Activated T-helper 1 cell treated with anti-CD3 and anti-CD28 coated beads, Interleukin-2, amount 50 U/mL, for 16 hours (primary cell): Measurements from ENCODE around the gene GNAZ.

Experiments used
- DNase-seq, 2 donors: peaks; one replicate each; pipeline ENCODE4 v3.0.0-alpha.2; 2020; ENCODE audit warnings: low read depth in 1 of 2, low spot score in 1 of 2

Gene GNAZ

GRCh38 chr22:23105919-23106318, 35.6 kb downstream of the GNAZ start:
- DNase-seq = no peak

- DNase-seq = no peak
Measured at GRCh38 chr22:23106344-23106743, 36.0 kb downstream of the GNAZ start.

GRCh38 chr22:23106906-23107367, 36.6 kb downstream of the GNAZ start:
- no peak for DNase-seq

GRCh38 chr22:23107487-23108248, 37.3 kb downstream of the GNAZ start:
- no peak for DNase-seq

- DNase-seq = no peak
Measured at GRCh38 chr22:23108249-23109078, 38.1 kb downstream of the GNAZ start.

- DNase-seq = no peak
Measured at GRCh38 chr22:23109079-23109347, 38.7 kb downstream of the GNAZ start.

- no peak for DNase-seq
Measured at GRCh38 chr22:23109441-23109978, 39.2 kb downstream of the GNAZ start.

- DNase-seq = no peak
Measured at GRCh38 chr22:23110190-23110921, 40.0 kb downstream of the GNAZ start.

GRCh38 chr22:23110922-23111527, 40.7 kb downstream of the GNAZ start:
- DNase-seq = no peak

- DNase-seq = no peak
Measured at GRCh38 chr22:23112472-23113012, 42.2 kb downstream of the GNAZ start.

- DNase-seq = no peak
Measured at GRCh38 chr22:23113067-23113846, 42.9 kb downstream of the GNAZ start.

GRCh38 chr22:23113847-23114720, 43.8 kb downstream of the GNAZ start:
- no peak for DNase-seq

GRCh38 chr22:23114721-23115020, 44.4 kb downstream of the GNAZ start:
- no peak for DNase-seq

- no peak for DNase-seq
Measured at GRCh38 chr22:23115369-23115768, 45.0 kb downstream of the GNAZ start.

GRCh38 chr22:23115825-23116494, 45.6 kb downstream of the GNAZ start:
- no peak for DNase-seq

GRCh38 chr22:23116506-23117263, 46.4 kb downstream of the GNAZ start:
- no peak for DNase-seq

GRCh38 chr22:23117275-23117674, 47.0 kb downstream of the GNAZ start:
- DNase-seq = no peak
